ENCODE results near the gene PRKCE. TPM values are rescaled to one million over a fixed set of nuclear protein-coding genes. Genes with fewer than 3 reads are reported as not detected.

PRKCE gene
- total and polyA plus RNA-seq, 2 of the 8 experiments (the other 6 are each of a cell fraction or from before 2014, with no cell fraction given) = 0.54 to 2.1 TPM

DNA sequence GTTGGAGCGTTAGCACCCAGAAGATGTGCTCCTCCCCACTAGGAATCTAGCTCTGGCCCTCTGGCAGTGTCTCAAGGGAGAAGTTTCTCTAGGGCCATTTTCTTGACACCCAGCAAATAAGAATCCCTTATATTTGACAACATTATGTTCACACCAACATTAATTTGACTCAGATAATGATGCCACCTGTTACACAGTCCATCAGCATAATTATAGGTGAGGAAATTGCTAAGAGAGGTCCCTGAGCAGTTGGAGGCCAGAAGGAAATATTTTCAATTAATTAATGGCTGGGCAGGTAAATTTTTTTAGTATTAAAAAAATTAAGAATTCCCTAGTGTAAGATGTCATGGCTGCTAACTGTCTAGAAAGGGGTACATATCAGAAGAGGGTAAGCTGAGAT is 36.5 kb downstream of the PRKCE start:
- H3K27me3 ChIP-seq (replicated peaks in 1 of 4; ENCODE audit: control insufficient read depth in 3 of 4, extremely low read depth in 1 of 4, insufficient read depth in 3 of 4, low read length in 3 of 4) = peaks cover 0 to 1% (median 0%) of the 10 kb centered on the region in 4 experiments; a peak in 1 of 7 replicates
- no peak overlapping the region for H3K23ac ChIP-seq (ENCODE audit: insufficient read length)
- no peaks in the 10 kb centered on the region for H3K36me3 ChIP-seq (ENCODE audit: control insufficient read depth in 2 of 4, insufficient read depth in 4 of 4, low read length in 3 of 4)
- no peak overlapping the region for H3K18ac ChIP-seq (ENCODE audit: extremely low read depth, low read length)
- H3K14ac ChIP-seq (ENCODE audit: insufficient read length) = no peak overlapping the region
- WGBS, 2 experiments (ENCODE audit: extremely low coverage in 1 of 2, insufficient coverage in 1 of 2, insufficient read length in 1 of 2, insufficient replicate concordance in 2 of 2, low coverage in 1 of 2, low lambda C conversion rate in 2 of 2, missing lambda C conversion rate in 1 of 2) = 80% methylated on average over 1 of the region's 1 CpG; no CpG with 5 or more reads in 1 of the 2 experiments
- ChIA-PET CTCF (ENCODE audit: partially characterized antibody) (interaction anchor here (1.0 to 1.2 kb wide), 2 partner anchors 15 to 74 kb away, joined by 3 read pairs; no protein-coding TSS in a partner anchor), POLR2A (ENCODE audit: partially characterized antibody) (no interaction called here)
- FAIRE-seq = no peak
- no peaks in the 10 kb centered on the region for H3K23me2 ChIP-seq (ENCODE audit: low read depth, low read length)
- no peak overlapping the region for H3K9ac ChIP-seq (replicated peaks in 1 of 4; ENCODE audit: extremely low read depth in 1 of 4, low read depth in 3 of 4, low read length in 3 of 4)
- no peak overlapping the region for H2BK12ac ChIP-seq (ENCODE audit: low read depth, low read length)
- no peak overlapping the region for H2BK20ac ChIP-seq (ENCODE audit: low read length)
- H4K8ac ChIP-seq (ENCODE audit: extremely low read depth, insufficient read depth, low read length) = no peak overlapping the region
- H2AFZ ChIP-seq (ENCODE audit: low read length) = no peak overlapping the region
- TF ChIP-seq POLR2A (IDR thresholded peaks at IDR 0.05; ENCODE audit: control extremely low read depth in 1 of 2, low read depth in 2 of 2, low read length in 2 of 2) (no peak), TEAD4 (IDR thresholded peaks at IDR 0.05; ENCODE audit: low read depth, low read length) (no peak), KDM1A (IDR thresholded peaks at IDR 0.05; ENCODE audit: borderline replicate concordance, low read length) (no peak), SIX5 (IDR thresholded peaks at IDR 0.05; ENCODE audit: low read depth, low read length) (no peak), CREB1 (IDR thresholded peaks at IDR 0.05) (no peak), ATF2 (IDR thresholded peaks at IDR 0.05; ENCODE audit: low read length) (no peak), POU5F1 (IDR thresholded peaks at IDR 0.05; ENCODE audit: low read depth, low read length) (no peak), SAP30 (IDR thresholded peaks at IDR 0.05; ENCODE audit: insufficient read depth, insufficient replicate concordance, low read length) (no peak), CEBPB (IDR thresholded peaks at IDR 0.05; ENCODE audit: low read depth, low read length) (no peak), CBX8 (IDR thresholded peaks at IDR 0.05; ENCODE audit: borderline replicate concordance, low read depth, low read length) (no peak)
- H4K20me1 ChIP-seq (replicated peaks in 1 of 2; ENCODE audit: control insufficient read depth in 1 of 2, insufficient read depth in 2 of 2, low read length in 2 of 2) = no peaks in the 10 kb centered on the region
- H3K4me2 ChIP-seq (ENCODE audit: insufficient read depth in 1 of 2, low read depth in 2 of 2, low read length in 2 of 2) = no peak overlapping the region
- H2BK15ac ChIP-seq (ENCODE audit: low read length) = no peak overlapping the region
- no peaks in the 10 kb centered on the region for H3K4me1 ChIP-seq (replicated peaks in 1 of 4; ENCODE audit: control insufficient read depth in 3 of 4, insufficient read depth in 4 of 4, low read length in 3 of 4)
- no peak overlapping the region for H4K91ac ChIP-seq (replicated peaks; ENCODE audit: insufficient read length, low read length)
- no peak overlapping the region for H3K4ac ChIP-seq (replicated peaks; ENCODE audit: insufficient read length, low read depth, low read length)
- H3K4me3 ChIP-seq (ENCODE audit: extremely low read depth in 1 of 4, insufficient read depth in 2 of 4, low read depth in 3 of 4, low read length in 4 of 4) = no peak overlapping the region
- no peak overlapping the region for H2BK5ac ChIP-seq (ENCODE audit: low read depth, low read length)
- no peaks in the 10 kb centered on the region for H3K79me2 ChIP-seq (ENCODE audit: control insufficient read depth in 1 of 2, insufficient read depth in 2 of 2, low read length in 2 of 2)
- H3K27ac ChIP-seq (ENCODE audit: low read depth, low read length) = no peak overlapping the region
- no peak overlapping the region for H2BK120ac ChIP-seq (replicated peaks; ENCODE audit: low read depth, low read length)
- no peak overlapping the region for H2AK5ac ChIP-seq (ENCODE audit: low read depth, low read length)
- H3K56ac ChIP-seq (replicated peaks; ENCODE audit: insufficient read length, low read depth, low read length) = no peak overlapping the region
- no peak overlapping the region for H4K5ac ChIP-seq (ENCODE audit: insufficient read length, low read depth, low read length)
- DNase-seq (ENCODE audit: low read depth in 1 of 2, low spot score in 2 of 2) = no peak
- H3K79me1 ChIP-seq (ENCODE audit: low read depth, low read length) = no peaks in the 10 kb centered on the region
- H3K9me3 ChIP-seq (ENCODE audit: insufficient read depth in 2 of 2, low read depth in 1 of 2, low read length in 1 of 2) = no peaks in the 10 kb centered on the region
